Activated T-cell treated with anti-CD3 and anti-CD28 coated beads, Interleukin-2, amount 50 U/mL, for 72 hours (primary cell): Measurements from ENCODE around the gene ANKRD33B. TPM values are rescaled to one million over a fixed set of nuclear protein-coding genes. Genes with fewer than 3 reads are reported as not detected.
"Not testable (repeated sequence)": the region's sequence is repeated elsewhere in the genome, so short reads cannot be mapped to it uniquely, and the experiment has no call there.

Experiments
- ATAC-seq, 2 donors: fragments of 150-1000 bp; cut with Tn5 transposase; replicated peaks in 1 of 2; 2 replicates each; pipeline ENCODE4 v1.10.0; 2021; ENCODE audit warnings: moderate library complexity in 2 of 2, mild to moderate bottlenecking in 1 of 2
- DNase-seq, 2 donors: peaks; one replicate each; pipeline ENCODE4 v3.0.0; 2021 to 2022; ENCODE audit warnings: mixed read lengths in 1 of 2
- H3K27ac Mint-ChIP-seq: one replicate; pipeline ENCODE4 v1.8.0; 2022; ENCODE audit warnings: mild to moderate bottlenecking, moderate library complexity, mixed read lengths
- H3K27me3 Mint-ChIP-seq: one replicate; pipeline ENCODE4 v1.8.0; 2022; ENCODE audit warnings: low read depth, mixed read lengths
- H3K36me3 Mint-ChIP-seq, 2 donors: one replicate each; pipeline ENCODE4 v1.8.0; 2022; ENCODE audit warnings: mixed read lengths in 2 of 2, mild to moderate bottlenecking in 1 of 2; ENCODE audit not compliant: insufficient read depth in 2 of 2
- H3K4me1 Mint-ChIP-seq: one replicate; pipeline ENCODE4 v1.8.0; 2022; ENCODE audit warnings: low read depth, mixed read lengths
- H3K4me3 Mint-ChIP-seq, 2 donors: one replicate each; pipeline ENCODE4 v1.8.0; 2022; ENCODE audit warnings: mild to moderate bottlenecking in 2 of 2, mixed read lengths in 2 of 2, moderate library complexity in 2 of 2
- H3K9me3 Mint-ChIP-seq, 2 donors: one replicate each; pipeline ENCODE4 v1.8.0; 2022; ENCODE audit warnings: mixed read lengths in 2 of 2
- total RNA-seq, 2 donors: library from RNA; stranded (reverse); gene quantifications; one replicate each; pipeline ENCODE4 v1.2.3, GENCODE V29; 2022

ANKRD33B gene
- total RNA-seq, 2 donors from 2014 or later = 6.2 to 12.0 TPM

GRCh38 chr5:10567781-10568321, 4.0 kb downstream of the ANKRD33B start:
- Mint-ChIP-seq H3K36me3 (peaks cover 0 to 3% of the 10 kb centered on the region in 2 donors), H3K9me3 (no peaks in the 10 kb centered on the region), H3K27me3 (peaks cover 8% of the 10 kb centered on the region), H3K4me3 (no peak overlapping the region), H3K4me1 (peaks cover 22% of the 10 kb centered on the region), H3K27ac (no peak overlapping the region)
- DNase-seq (no peak), ATAC-seq (no peak)

- not testable (repeated sequence) for H3K27ac Mint-ChIP-seq, H3K4me3 Mint-ChIP-seq, H3K36me3 Mint-ChIP-seq
These were observed 6.7 kb downstream of the ANKRD33B start for GRCh38 chr5:10570540-10570939.

GRCh38 chr5:10572451-10572850, 8.6 kb downstream of the ANKRD33B start:
- ATAC-seq = no peak
- DNase-seq = no peak
- Mint-ChIP-seq H3K4me1 (peaks cover under 1% of the 10 kb centered on the region), H3K27ac (no peak overlapping the region), H3K9me3 (no peaks in the 10 kb centered on the region), H3K4me3 (no peak overlapping the region), H3K36me3 (no peaks in the 10 kb centered on the region), H3K27me3 (no peaks in the 10 kb centered on the region)

More at GRCh38 chr5:10570540-10570939, 6.7 kb downstream of the ANKRD33B start:
- H3K9me3 Mint-ChIP-seq, H3K27me3 Mint-ChIP-seq, ATAC-seq, DNase-seq: not testable (repeated sequence)
- H3K4me1 Mint-ChIP-seq = peaks cover 15% of the 10 kb centered on the region

GRCh38 chr5:10573487-10574145, 9.7 kb downstream of the ANKRD33B start:
- H3K27ac Mint-ChIP-seq = no peak overlapping the region
- no peaks in the 10 kb centered on the region for H3K9me3 Mint-ChIP-seq
- H3K4me1 Mint-ChIP-seq = peaks cover 12% of the 10 kb centered on the region
- no peak for ATAC-seq
- no peaks in the 10 kb centered on the region for H3K27me3 Mint-ChIP-seq
- DNase-seq = no peak
- no peak overlapping the region for H3K4me3 Mint-ChIP-seq
- H3K36me3 Mint-ChIP-seq = no peaks in the 10 kb centered on the region

- H3K9me3 Mint-ChIP-seq, H3K27ac Mint-ChIP-seq, H3K27me3 Mint-ChIP-seq, H3K36me3 Mint-ChIP-seq, H3K4me3 Mint-ChIP-seq, DNase-seq, ATAC-seq: not testable (repeated sequence)
- H3K4me1 Mint-ChIP-seq = peaks cover 24% of the 10 kb centered on the region
These were observed 11.0 kb downstream of the ANKRD33B start for GRCh38 chr5:10574879-10575278.

GRCh38 chr5:10576121-10576789, 12.4 kb downstream of the ANKRD33B start:
- H3K36me3 Mint-ChIP-seq = no peaks in the 10 kb centered on the region
- ATAC-seq (peak in 1 of 2 donors; percentile 28), DNase-seq (no peak)
- no peaks in the 10 kb centered on the region for H3K9me3 Mint-ChIP-seq
- peaks cover 38% of the 10 kb centered on the region for H3K4me1 Mint-ChIP-seq
- no peaks in the 10 kb centered on the region for H3K27me3 Mint-ChIP-seq
- H3K4me3 Mint-ChIP-seq = peak overlapping the region in 1 of 2 donors; percentile 21
- no peak overlapping the region for H3K27ac Mint-ChIP-seq

- Mint-ChIP-seq H3K27ac (no peak overlapping the region), H3K27me3 (no peaks in the 10 kb centered on the region), H3K9me3 (no peaks in the 10 kb centered on the region), H3K4me3 (peak overlapping the region in 1 of 2 donors; percentile 21), H3K36me3 (peaks cover 0 to under 1% of the 10 kb centered on the region in 2 donors), H3K4me1 (peaks cover 43% of the 10 kb centered on the region)
- ATAC-seq (peak in 1 of 2 donors; percentile 16), DNase-seq (no peak)
These were observed 12.9 kb downstream of the ANKRD33B start for GRCh38 chr5:10576790-10577189.

GRCh38 chr5:10577371-10578292, 13.8 kb downstream of the ANKRD33B start:
- Mint-ChIP-seq H3K4me3 (peak overlapping the region in 1 of 2 donors; percentile 21), H3K27ac (no peak overlapping the region), H3K4me1 (peaks cover 48% of the 10 kb centered on the region), H3K36me3 (peaks cover 1 to 3% of the 10 kb centered on the region in 2 donors), H3K27me3 (no peaks in the 10 kb centered on the region), H3K9me3 (no peaks in the 10 kb centered on the region)
- ATAC-seq = no peak
- no peak for DNase-seq

GRCh38 chr5:10578293-10578665, 14.4 kb downstream of the ANKRD33B start:
- H3K9me3 Mint-ChIP-seq = no peaks in the 10 kb centered on the region
- no peak for DNase-seq
- H3K4me3 Mint-ChIP-seq = peak overlapping the region; percentile 21 to 34
- peaks cover 48% of the 10 kb centered on the region for H3K4me1 Mint-ChIP-seq
- no peaks in the 10 kb centered on the region for H3K27me3 Mint-ChIP-seq
- H3K36me3 Mint-ChIP-seq = peaks cover 2 to 3% of the 10 kb centered on the region in 2 donors
- no peak for ATAC-seq
- no peak overlapping the region for H3K27ac Mint-ChIP-seq

- peaks cover 52% of the 10 kb centered on the region for H3K4me1 Mint-ChIP-seq
- H3K27ac Mint-ChIP-seq = no peak overlapping the region
These were observed 15.0 kb downstream of the ANKRD33B start for GRCh38 chr5:10578869-10579268.

GRCh38 chr5:10579536-10580521, 16.0 kb downstream of the ANKRD33B start:
- Mint-ChIP-seq H3K27me3 (peaks cover 15% of the 10 kb centered on the region), H3K4me1 (peaks cover 60% of the 10 kb centered on the region), H3K27ac (peak overlapping the region; percentile 47), H3K4me3 (peak overlapping the region; percentile 62 to 82), H3K9me3 (no peaks in the 10 kb centered on the region), H3K36me3 (peaks cover 2 to 6% of the 10 kb centered on the region in 2 donors)
- DNase-seq (no peak), ATAC-seq (peak; percentile 43 to 50)

More at GRCh38 chr5:10578869-10579268, 15.0 kb downstream of the ANKRD33B start:
- peaks cover 2 to 3% of the 10 kb centered on the region in 2 donors for H3K36me3 Mint-ChIP-seq
- ATAC-seq = no peak
- DNase-seq = no peak
- peak overlapping the region; percentile 34 to 82 for H3K4me3 Mint-ChIP-seq
- H3K27me3 Mint-ChIP-seq = peaks cover 5% of the 10 kb centered on the region
- H3K9me3 Mint-ChIP-seq = no peaks in the 10 kb centered on the region
